B cell (primary cell): ENCODE results near the gene TFB1M. TPM values are rescaled to one million over a fixed set of nuclear protein-coding genes. Genes with fewer than 3 reads are reported as not detected.

Experiments
- ATAC-seq: fragments of 200-7000 bp; cut with Tn5 transposase; one replicate; pipeline ENCODE4 v1.10.0; 2021; ENCODE audit warnings: low read depth, mild to moderate bottlenecking, moderate number of reproducible peaks, moderate library complexity
- CTCF ChIA-PET: fragments of 350-600 bp; sonication (Branson Sonifier 250); formaldehyde crosslinking; loops from one replicate; lab custom pipeline; 2021; ENCODE audit warnings: antibody characterized with exemption, inconsistent platforms; lab: Charles Lee
- POLR2A ChIA-PET: fragments of 350-600 bp; sonication (Branson Sonifier 250); formaldehyde crosslinking; loops from one replicate; lab custom pipeline; 2021; ENCODE audit warnings: antibody characterized with exemption; lab: Charles Lee
- DNase-seq: peaks from one replicate; pipeline ENCODE4 v3.0.0; 2013
- H2AFZ ChIP-seq: 2 replicates; pipeline ENCODE4 v1.6.1; 2012; ENCODE audit warnings: mild to moderate bottlenecking, low read depth, low read length; ENCODE audit not compliant: insufficient read depth, poor library complexity, severe bottlenecking
- H3K27ac ChIP-seq, 2 donors: 1 replicate in 1 of 2; 2 replicates in 1 of 2; pipeline ENCODE4 v1.5.1; 2012 to 2013; ENCODE audit warnings: low read length in 2 of 2, mild to moderate bottlenecking in 2 of 2, moderate library complexity in 1 of 2
- H3K27me3 ChIP-seq, 4 experiments: fragments of 200-600 bp in 1 of 4; sonication (generic) in 1 of 4; replicated peaks in 1 of 4; 1 replicate in 2 of 4; 2 replicates in 2 of 4; pipeline versions ENCODE4 v1.6.1 to v1.7.0; 2013 to 2016; ENCODE audit warnings: low read length in 3 of 4, mild to moderate bottlenecking in 2 of 4, mixed read lengths in 1 of 4, moderate library complexity in 1 of 4; ENCODE audit not compliant: insufficient read depth in 4 of 4, control insufficient read depth in 3 of 4; ENCODE audit errors: control extremely low read depth in 1 of 4
- H3K36me3 ChIP-seq, 2 experiments: replicated peaks in 1 of 2; 1 replicate in 1 of 2; 2 replicates in 1 of 2; pipeline versions ENCODE4 v1.6.1 to v1.7.1; 2013; ENCODE audit warnings: low read length in 1 of 2; ENCODE audit not compliant: insufficient read depth in 2 of 2, control insufficient read depth in 1 of 2; ENCODE audit errors: control extremely low read depth in 1 of 2, extremely low read depth in 1 of 2
- H3K4me1 ChIP-seq, 2 donors: fragments of 200-600 bp in 1 of 2; sonication (generic) in 1 of 2; 1 replicate in 1 of 2; 2 replicates in 1 of 2; pipeline versions ENCODE4 v1.5.1 to v1.6.1; 2013 to 2017; ENCODE audit warnings: low read length in 2 of 2; ENCODE audit not compliant: control insufficient read depth in 2 of 2, insufficient read depth in 2 of 2
- H3K4me2 ChIP-seq: replicated peaks from 2 replicates; pipeline ENCODE3; 2012; ENCODE audit warnings: mild to moderate bottlenecking, low read depth, low read length; ENCODE audit not compliant: poor library complexity, severe bottlenecking
- H3K4me3 ChIP-seq, 5 experiments: fragments of 200-600 bp in 1 of 5; sonication (generic) in 1 of 5; 1 replicate in 3 of 5; 2 replicates in 2 of 5; pipeline versions ENCODE4 v1.5.1 to v1.7.0; 2011 to 2016; ENCODE audit warnings: low read length in 4 of 5, mild to moderate bottlenecking in 4 of 5, low read depth in 2 of 5, control low read depth in 1 of 5, moderate library complexity in 1 of 5; ENCODE audit not compliant: insufficient read depth in 1 of 5; ENCODE audit errors: control extremely low read depth in 1 of 5, extremely low read depth in 1 of 5
- H3K79me2 ChIP-seq: fragments of 200-600 bp; sonication (generic); one replicate; pipeline ENCODE4 v1.6.0; 2016; ENCODE audit warnings: low read length; ENCODE audit not compliant: control insufficient read depth, insufficient read depth
- H3K9ac ChIP-seq: fragments of 200-600 bp; sonication (generic); 2 replicates; pipeline ENCODE4 v1.6.1; 2017; ENCODE audit warnings: mild to moderate bottlenecking, low read length, moderate library complexity
- H3K9me3 ChIP-seq, 3 donors: one replicate each; pipeline versions ENCODE4 v1.6.1 to v1.7.1; 2013; ENCODE audit warnings: low read length in 2 of 3; ENCODE audit not compliant: control insufficient read depth in 2 of 3, insufficient read depth in 1 of 3; ENCODE audit errors: control extremely low read depth in 1 of 3
- H4K20me1 ChIP-seq: 2 replicates; pipeline ENCODE4 v1.6.0; 2012; ENCODE audit warnings: mild to moderate bottlenecking, low read length; ENCODE audit not compliant: insufficient read depth, control insufficient read depth, poor library complexity, severe bottlenecking
- H3K27ac Mint-ChIP-seq: one replicate; pipeline ENCODE4 v1.8.0; 2021; ENCODE audit warnings: mixed read lengths
- H3K27me3 Mint-ChIP-seq: one replicate; pipeline ENCODE4 v1.8.0; 2021; ENCODE audit warnings: mixed read lengths
- H3K4me1 Mint-ChIP-seq: one replicate; pipeline ENCODE4 v1.8.0; 2021; ENCODE audit warnings: mixed read lengths
- H3K4me3 Mint-ChIP-seq: one replicate; pipeline ENCODE4 v1.8.0; 2021; ENCODE audit warnings: mixed read lengths
- H3K9me3 Mint-ChIP-seq: one replicate; pipeline ENCODE4 v1.8.0; 2022; ENCODE audit warnings: mixed read lengths; ENCODE audit not compliant: insufficient read depth
- EZH2 ChIP-seq: IDR thresholded peaks from 2 replicates; pipeline ENCODE4 v1.6.1; 2012; ENCODE audit warnings: borderline replicate concordance, low read depth, mild to moderate bottlenecking, moderate library complexity, low read length; ENCODE audit not compliant: insufficient read depth, poor library complexity, severe bottlenecking
- WGBS: methylation state at CpG from one replicate; pipeline ENCODE4 v1.1.5; 2013; ENCODE audit warnings: missing lambda C conversion rate; ENCODE audit not compliant: insufficient coverage; 5-methylcytosine and 5-hydroxymethylcytosine counted together
- intact Hi-C: fragments of 100-400 bp; cut with micrococcal nuclease; formaldehyde crosslinking; loops from one replicate; pipeline ENCODE4 v1.10.0; 2022
- polyA plus RNA-seq: library from polyadenylated mRNA; depleted of rRNA; stranded (reverse); fragments of >200 nt; gene quantifications from 2 replicates; pipeline ENCODE4 v1.2.3, GENCODE V29; 2012
- total RNA-seq, 2 donors: library from RNA; stranded (reverse); fragments of 120-200 nt in 1 of 2; gene quantifications; 1 replicate in 1 of 2; 2 replicates in 1 of 2; pipeline versions ENCODE4 v1.2.3 to v1.2.4, GENCODE V29; 2013 to 2022
- TF ChIP-seq, protein P1 (sequence below): fragments of 200-600 bp; IDR thresholded peaks from one replicate; pipeline ENCODE4 v1.8.0; 2022; ENCODE audit warnings: antibody characterized with exemption, mild to moderate bottlenecking

TFB1M gene
- total and polyA plus RNA-seq, 2 donors (not counting 1 experiment from before 2014, with no cell fraction given), result 18.6 to 49.9 TPM

DNA sequence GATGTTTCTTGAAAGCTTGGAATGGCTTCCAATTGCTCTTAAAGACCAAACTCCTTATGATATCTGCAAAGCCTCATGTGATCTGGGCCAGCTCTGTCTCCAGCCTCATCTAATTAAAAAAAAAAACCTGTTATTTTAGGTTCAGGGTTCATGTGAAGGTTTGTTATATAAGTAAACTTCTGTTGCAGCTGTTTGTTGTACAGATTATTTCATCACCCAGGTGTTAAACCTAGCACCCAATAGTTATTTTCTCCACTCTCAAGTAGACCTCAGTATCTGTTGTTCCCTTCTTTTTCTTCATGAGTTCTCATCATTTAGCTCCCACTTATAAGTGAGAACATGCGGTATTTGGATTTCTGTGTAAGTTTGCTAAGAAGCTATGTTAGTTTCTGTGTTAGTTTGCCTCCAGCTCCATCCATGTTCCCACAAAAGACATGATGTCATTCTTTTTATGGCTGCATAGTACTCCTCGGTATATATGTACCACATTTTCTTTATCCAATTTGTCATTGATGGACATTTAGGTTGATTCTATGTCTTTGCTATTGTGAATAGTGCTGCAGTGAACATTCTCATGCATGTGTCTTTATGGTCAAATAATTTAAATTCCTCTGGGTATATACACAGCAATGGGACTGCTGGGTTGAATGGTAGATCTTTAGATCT is 30.2 kb upstream of the TFB1M start:
- Mint-ChIP-seq H3K4me3 (no peak overlapping the region), H3K27me3 (no peaks in the 10 kb centered on the region), H3K4me1 (peaks cover 20% of the 10 kb centered on the region), H3K27ac (no peak overlapping the region), H3K9me3 (peaks cover 15% of the 10 kb centered on the region)
- WGBS, result no CpG with 5 or more reads among the region's 2 CpGs
- DNase-seq (no peak), ATAC-seq (no peak)
- CTCF ChIA-PET, result interaction anchor here (0.9 kb wide), 1 partner anchor 76 kb away, joined by 3 read pairs; no protein-coding TSS in a partner anchor
- Histone ChIP-seq H3K9ac (no peak overlapping the region), H3K27me3 (no peaks in the 10 kb centered on the region), H3K4me2 (no peak overlapping the region), H3K4me1 (peaks cover 14 to 17% of the 10 kb centered on the region in 2 donors), H3K9me3 (peaks cover 0 to 25% (median 19%) of the 10 kb centered on the region in 3 donors), H3K4me3 (no peak overlapping the region), H4K20me1 (no peaks in the 10 kb centered on the region), H3K27ac (no peak overlapping the region), H3K79me2 (no peaks in the 10 kb centered on the region), H2AFZ (no peak overlapping the region), H3K36me3 (no peaks in the 10 kb centered on the region)
- TF ChIP-seq EZH2, result no peak
- TF ChIP-seq, protein P1, sequence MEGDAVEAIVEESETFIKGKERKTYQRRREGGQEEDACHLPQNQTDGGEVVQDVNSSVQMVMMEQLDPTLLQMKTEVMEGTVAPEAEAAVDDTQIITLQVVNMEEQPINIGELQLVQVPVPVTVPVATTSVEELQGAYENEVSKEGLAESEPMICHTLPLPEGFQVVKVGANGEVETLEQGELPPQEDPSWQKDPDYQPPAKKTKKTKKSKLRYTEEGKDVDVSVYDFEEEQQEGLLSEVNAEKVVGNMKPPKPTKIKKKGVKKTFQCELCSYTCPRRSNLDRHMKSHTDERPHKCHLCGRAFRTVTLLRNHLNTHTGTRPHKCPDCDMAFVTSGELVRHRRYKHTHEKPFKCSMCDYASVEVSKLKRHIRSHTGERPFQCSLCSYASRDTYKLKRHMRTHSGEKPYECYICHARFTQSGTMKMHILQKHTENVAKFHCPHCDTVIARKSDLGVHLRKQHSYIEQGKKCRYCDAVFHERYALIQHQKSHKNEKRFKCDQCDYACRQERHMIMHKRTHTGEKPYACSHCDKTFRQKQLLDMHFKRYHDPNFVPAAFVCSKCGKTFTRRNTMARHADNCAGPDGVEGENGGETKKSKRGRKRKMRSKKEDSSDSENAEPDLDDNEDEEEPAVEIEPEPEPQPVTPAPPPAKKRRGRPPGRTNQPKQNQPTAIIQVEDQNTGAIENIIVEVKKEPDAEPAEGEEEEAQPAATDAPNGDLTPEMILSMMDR, result no peak
- POLR2A ChIA-PET, result no interaction called here
- intact Hi-C loops, result no loop called here

DNA sequence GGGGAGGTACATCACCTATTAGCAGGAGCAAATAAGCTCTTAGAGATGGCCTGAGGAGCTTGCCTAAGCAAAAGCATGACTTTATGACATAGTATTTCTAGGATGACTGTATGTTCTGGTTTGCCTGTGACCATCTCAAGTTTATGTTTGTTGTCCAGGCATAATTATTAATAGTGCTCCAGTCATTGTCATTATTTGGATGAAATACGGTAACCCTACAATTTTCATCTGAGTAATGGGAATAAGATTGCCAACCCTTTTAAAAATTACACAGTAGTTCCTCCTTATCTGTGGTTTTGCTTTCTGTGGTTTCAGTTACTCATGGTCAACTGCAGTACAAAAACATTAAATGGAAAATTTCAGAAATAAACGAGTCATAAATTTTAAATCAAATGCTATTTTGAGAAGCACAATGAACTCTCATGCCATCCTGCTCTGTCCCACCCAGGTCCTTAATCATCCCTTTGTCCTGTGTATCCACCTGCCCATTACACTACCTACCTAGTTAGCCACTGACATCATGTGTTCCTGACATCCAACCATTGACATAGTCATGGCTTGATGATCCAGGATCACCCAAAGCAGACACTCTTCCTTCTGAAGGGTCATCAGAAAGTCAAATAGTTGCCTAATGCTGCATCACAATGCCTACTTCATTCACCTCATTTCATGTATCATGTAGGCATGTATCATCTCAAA is 27.0 kb upstream of the TFB1M start:
- Histone ChIP-seq H3K4me2 (peak overlapping the region; percentile 31), H3K27me3 (no peaks in the 10 kb centered on the region), H3K9me3 (peaks cover 0 to 16% (median 12%) of the 10 kb centered on the region in 3 donors), H3K27ac (peak overlapping the region in 1 of 2 donors; percentile 24), H3K79me2 (no peaks in the 10 kb centered on the region), H3K9ac (no peak overlapping the region), H3K4me3 (no peak overlapping the region), H4K20me1 (no peaks in the 10 kb centered on the region), H3K4me1 (peaks cover 14 to 17% of the 10 kb centered on the region in 2 donors), H2AFZ (no peak overlapping the region), H3K36me3 (no peaks in the 10 kb centered on the region)
- Mint-ChIP-seq H3K9me3 (peaks cover 12% of the 10 kb centered on the region), H3K4me3 (peak overlapping the region; percentile 40), H3K27ac (peak overlapping the region; percentile 21), H3K4me1 (peaks cover 32% of the 10 kb centered on the region), H3K27me3 (no peaks in the 10 kb centered on the region)
- POLR2A ChIA-PET, result interaction anchor here (0.5 to 0.6 kb wide), 2 partner anchors 690 to 891 kb away, joined by 7 to 8 read pairs; no protein-coding TSS in a partner anchor
- TF ChIP-seq EZH2, result no peak
- TF ChIP-seq, protein P1, result no peak
- intact Hi-C loops, result no loop called here
- DNase-seq (no peak), ATAC-seq (peak; percentile 28)
- CTCF ChIA-PET, result no interaction called here
- WGBS, result 0% methylated on average over 1 of the region's 2 CpGs
